HEK293T (cell line): ENCODE results near the gene RASSF5.

ENCODE experiments used
- ARNT ChIP-seq: fragments of 450-650 bp; IDR thresholded peaks from 2 replicates; pipeline ENCODE4 v1.6.1; 2017; ENCODE audit warnings: mild to moderate bottlenecking
- ZNF384 ChIP-seq: fragments of 450-650 bp; IDR thresholded peaks from 2 replicates; pipeline ENCODE4 v1.6.1; 2016

- no peak for TF ChIP-seq ZNF384
- no peak for TF ChIP-seq ARNT
Observed at GRCh38 chr1:206516728-206516990, 9.3 kb downstream of the RASSF5 start.
